OCI-LY1 (cell line): ENCODE data around the gene SPATA2L.

Source experiments
- H2AFZ ChIP-seq: fragments of 200-600 bp; sonication (generic), shearing (Covaris generic); 2 replicates; pipeline ENCODE4 v1.6.0; 2014; ENCODE audit warnings: antibody characterized with exemption, mild to moderate bottlenecking, low read length
- H3F3A ChIP-seq: fragments of 200-600 bp; sonication (generic), shearing (Covaris generic); 2 replicates; pipeline ENCODE4 v1.6.0; 2014; ENCODE audit warnings: mild to moderate bottlenecking, antibody characterized with exemption, low read length, moderate library complexity; ENCODE audit not compliant: insufficient read depth
- H3K27ac ChIP-seq: fragments of 200-600 bp; sonication (generic); 2 replicates; pipeline ENCODE4 v1.5.1; 2014; ENCODE audit warnings: low read length, mixed run types, mild to moderate bottlenecking, low read depth; ENCODE audit not compliant: poor library complexity, severe bottlenecking
- H3K27me3 ChIP-seq: fragments of 200-600 bp; sonication (generic); 2 replicates; pipeline ENCODE4 v1.6.0; 2014; ENCODE audit warnings: antibody characterized with exemption, mild to moderate bottlenecking, low read length, moderate library complexity; ENCODE audit not compliant: insufficient read depth
- H3K36me3 ChIP-seq: fragments of 200-600 bp; sonication (generic); 2 replicates; pipeline ENCODE4 v1.6.1; 2014; ENCODE audit warnings: mild to moderate bottlenecking, antibody characterized with exemption, low read length, moderate library complexity, mixed read lengths; ENCODE audit not compliant: insufficient read depth
- H3K4me1 ChIP-seq: fragments of 200-600 bp; sonication (generic); 2 replicates; pipeline ENCODE4 v1.5.1; 2014; ENCODE audit warnings: mild to moderate bottlenecking, low read length, moderate library complexity; ENCODE audit not compliant: insufficient read depth, severe bottlenecking
- H3K4me2 ChIP-seq: fragments of 200-600 bp; sonication (generic), shearing (Covaris generic); 2 replicates; pipeline ENCODE4 v1.6.1; 2014; ENCODE audit warnings: low read length
- H3K4me3 ChIP-seq: fragments of 200-600 bp; sonication (generic); 2 replicates; pipeline ENCODE4 v1.5.1; 2014; ENCODE audit warnings: low read length, low read depth, mild to moderate bottlenecking, mixed read lengths; ENCODE audit not compliant: poor library complexity, severe bottlenecking
- H3K79me2 ChIP-seq: fragments of 200-600 bp; shearing (Covaris generic); 2 replicates; pipeline ENCODE4 v1.6.1; 2016; ENCODE audit warnings: mixed run types, low read length, mixed read lengths; ENCODE audit not compliant: insufficient read depth
- H3K9ac ChIP-seq: fragments of 200-600 bp; sonication (generic), shearing (Covaris generic); 2 replicates; pipeline ENCODE4 v1.6.1; 2014; ENCODE audit warnings: mild to moderate bottlenecking, low read length, mixed read lengths
- H3K9me2 ChIP-seq: fragments of 200-600 bp; sonication (generic), shearing (Covaris generic); 2 replicates; pipeline ENCODE4 v1.6.1; 2014; ENCODE audit warnings: low read depth, mild to moderate bottlenecking, low read length, mixed read lengths
- H3K9me3 ChIP-seq: fragments of 200-600 bp; shearing (Covaris generic); 2 replicates; pipeline ENCODE4 v1.6.1; 2014; ENCODE audit warnings: low read length, mixed read lengths
- H4K20me1 ChIP-seq: fragments of 200-600 bp; sonication (generic), shearing (Covaris generic); 2 replicates; pipeline ENCODE4 v1.6.0; 2016; ENCODE audit warnings: mild to moderate bottlenecking, low read length; ENCODE audit not compliant: insufficient read depth
- CTCF ChIP-seq: fragments of 200-600 bp; sonication (generic), shearing (Covaris generic); IDR thresholded peaks from 2 replicates; pipeline ENCODE4 v1.5.1; 2017; ENCODE audit warnings: mild to moderate bottlenecking, antibody characterized with exemption, low read length, moderate library complexity, mixed read lengths
- EZH2 ChIP-seq: fragments of 200-600 bp; sonication (generic), shearing (Covaris generic); IDR thresholded peaks from 2 replicates; pipeline ENCODE4 v1.8.0; 2017; ENCODE audit warnings: borderline replicate concordance, mixed run types, mild to moderate bottlenecking, antibody characterized with exemption, low read length, moderate library complexity, mixed read lengths

Gene SPATA2L

DNA sequence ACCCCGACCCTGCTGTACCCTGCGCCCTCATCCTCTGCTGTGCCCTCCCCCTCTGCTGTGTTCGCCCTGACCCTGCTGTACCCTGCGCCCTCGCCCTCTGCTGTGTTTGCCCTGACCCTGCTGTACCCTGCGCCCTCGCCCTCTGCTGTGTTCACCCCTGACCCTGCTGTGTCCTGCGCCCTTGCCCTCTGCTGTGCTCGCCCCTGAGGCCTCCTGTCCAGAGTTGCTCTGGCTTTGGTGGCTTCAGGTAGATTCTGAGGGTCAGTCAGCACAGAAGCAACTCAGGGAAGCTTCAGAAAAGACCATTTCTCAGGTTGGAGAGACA is 31.4 kb upstream of the SPATA2L start:
- Histone ChIP-seq H3K79me2 (no peaks in the 10 kb centered on the region), H3K4me1 (no peaks in the 10 kb centered on the region), H3K36me3 (peaks cover 79% of the 10 kb centered on the region), H3K4me2 (no peak overlapping the region), H4K20me1 (no peaks in the 10 kb centered on the region), H3K27ac (no peak overlapping the region), H3K9me3 (no peaks in the 10 kb centered on the region), H3F3A (no peaks in the 10 kb centered on the region), H3K4me3 (no peak overlapping the region), H3K9ac (no peak overlapping the region), H2AFZ (no peak overlapping the region), H3K9me2 (no peaks in the 10 kb centered on the region), H3K27me3 (no peaks in the 10 kb centered on the region)
- TF ChIP-seq CTCF: no peak
- TF ChIP-seq EZH2: no peak

DNA sequence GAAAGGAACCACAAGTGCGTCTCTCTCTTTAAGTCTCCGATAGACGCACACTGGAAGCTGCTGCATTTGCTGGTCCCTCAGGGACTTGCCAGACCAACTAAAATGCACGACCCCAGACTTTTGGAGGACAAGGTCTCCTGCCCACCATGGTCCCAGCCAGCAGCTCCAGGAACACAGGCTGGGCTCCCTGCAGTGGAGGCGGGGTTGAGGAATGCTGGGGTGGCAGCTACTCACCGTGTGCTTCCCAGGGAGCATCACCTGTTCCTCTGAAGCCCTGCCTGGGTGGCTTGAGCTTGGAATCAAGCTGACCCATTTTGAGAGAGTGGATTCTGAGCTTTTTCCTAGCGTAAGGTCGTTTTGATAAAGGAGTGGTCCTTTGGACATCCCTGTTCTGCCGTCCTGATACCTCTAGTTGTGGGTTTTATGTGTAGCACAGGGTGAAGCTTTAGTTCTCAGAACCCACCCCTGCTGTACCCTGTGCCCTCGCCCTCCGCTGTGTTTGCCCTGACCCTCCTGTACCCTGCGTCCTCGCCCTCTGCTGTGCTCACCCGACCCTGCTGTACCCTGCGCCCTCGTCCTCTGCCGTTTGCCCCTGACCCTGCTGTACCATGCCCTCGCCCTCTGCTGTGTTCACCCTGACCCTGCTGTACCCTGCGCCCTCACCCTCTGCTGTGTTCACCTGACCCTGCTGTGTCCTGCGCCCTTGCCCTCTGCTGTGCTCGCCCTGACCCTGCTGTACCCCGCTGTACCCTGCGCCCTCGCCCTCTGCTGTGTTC is 30.8 kb upstream of the SPATA2L start:
- Histone ChIP-seq H3K79me2 (no peaks in the 10 kb centered on the region), H3F3A (no peaks in the 10 kb centered on the region), H3K36me3 (peaks cover 79% of the 10 kb centered on the region), H3K27ac (no peak overlapping the region), H3K9me2 (no peaks in the 10 kb centered on the region), H4K20me1 (no peaks in the 10 kb centered on the region), H3K4me2 (no peak overlapping the region), H3K4me3 (no peak overlapping the region), H3K9ac (no peak overlapping the region), H3K27me3 (no peaks in the 10 kb centered on the region), H3K4me1 (no peaks in the 10 kb centered on the region), H2AFZ (no peak overlapping the region), H3K9me3 (no peaks in the 10 kb centered on the region)
- no peak for TF ChIP-seq EZH2
- TF ChIP-seq CTCF: no peak

GRCh38 chr16:89730610-89731234 is 29.2 kb upstream of the SPATA2L start:
- Histone ChIP-seq H4K20me1 (no peaks in the 10 kb centered on the region), H3K27ac (no peak overlapping the region), H3K4me3 (no peak overlapping the region), H3F3A (no peaks in the 10 kb centered on the region), H3K9ac (no peak overlapping the region), H3K4me2 (no peak overlapping the region), H3K36me3 (peaks cover 67% of the 10 kb centered on the region), H3K9me2 (no peaks in the 10 kb centered on the region), H2AFZ (no peak overlapping the region), H3K4me1 (no peaks in the 10 kb centered on the region), H3K9me3 (no peaks in the 10 kb centered on the region), H3K27me3 (no peaks in the 10 kb centered on the region), H3K79me2 (no peaks in the 10 kb centered on the region)
- TF ChIP-seq EZH2: no peak
- no peak for TF ChIP-seq CTCF
